NK-92 (cell line): ENCODE results near the gene CHCHD6.

Source experiments
- DNase-seq: peaks from one replicate; lab custom pipeline; 2025; ENCODE audit not compliant: unreplicated experiment; lab: John Stamatoyannopoulos, UW

Gene CHCHD6

GRCh38 chr3:126937533-126937932 is 233.5 kb downstream of the CHCHD6 start:
- no peak for DNase-seq

GRCh38 chr3:126937973-126938372 is 233.9 kb downstream of the CHCHD6 start:
- DNase-seq, result no peak

GRCh38 chr3:126938520-126939337 is 234.7 kb downstream of the CHCHD6 start:
- no peak for DNase-seq

GRCh38 chr3:126939338-126939718 is 235.3 kb downstream of the CHCHD6 start:
- no peak for DNase-seq

GRCh38 chr3:126939733-126940132 is 235.7 kb downstream of the CHCHD6 start:
- DNase-seq, result no peak

GRCh38 chr3:126941721-126942270 is 237.8 kb downstream of the CHCHD6 start:
- no peak for DNase-seq

GRCh38 chr3:126944089-126944965 is 240.3 kb downstream of the CHCHD6 start:
- DNase-seq, result no peak

GRCh38 chr3:126945171-126945721 is 241.2 kb downstream of the CHCHD6 start:
- DNase-seq, result no peak

GRCh38 chr3:126945891-126946290 is 241.9 kb downstream of the CHCHD6 start:
- DNase-seq, result no peak

GRCh38 chr3:126946405-126946804 is 242.4 kb downstream of the CHCHD6 start:
- no peak for DNase-seq

GRCh38 chr3:126947429-126947828 is 243.4 kb downstream of the CHCHD6 start:
- DNase-seq, result no peak

- no peak for DNase-seq
Observed at GRCh38 chr3:126948980-126949535, 245.0 kb downstream of the CHCHD6 start.

GRCh38 chr3:126951561-126951960 is 247.5 kb downstream of the CHCHD6 start:
- no peak for DNase-seq

GRCh38 chr3:126952261-126952982 is 248.4 kb downstream of the CHCHD6 start:
- no peak for DNase-seq

- no peak for DNase-seq
Observed at GRCh38 chr3:126952983-126953660, 249.1 kb downstream of the CHCHD6 start.

- no peak for DNase-seq
Observed at GRCh38 chr3:126954141-126954842, 250.3 kb downstream of the CHCHD6 start.

- DNase-seq, result no peak
Observed at GRCh38 chr3:126955004-126955790, 251.2 kb downstream of the CHCHD6 start.

- DNase-seq, result no peak
Observed at GRCh38 chr3:126956361-126956760, 252.3 kb downstream of the CHCHD6 start.
